Upper lobe of left lung (tissue), 6 donors: ENCODE data around the gene CCP110. TPM values are rescaled to one million over a fixed set of nuclear protein-coding genes. Genes with fewer than 3 reads are reported as not detected.

Source experiments
- ATAC-seq, 2 donors: fragments of 200-7000 bp; cut with Tn5 transposase; one replicate each; pipeline ENCODE4 v1.9.1; 2022; ENCODE audit warnings: mild to moderate bottlenecking in 2 of 2, moderate library complexity in 2 of 2; ENCODE audit not compliant: low FRiP score in 2 of 2
- DNase-seq, 2 donors: peaks; one replicate each; pipeline ENCODE4 v3.0.0-alpha.2; 2019 to 2020
- H3K27ac ChIP-seq, 4 donors: fragments of 200-600 bp; sonication (generic); one replicate each; pipeline ENCODE4 v1.5.1; 2016 to 2019
- H3K27me3 ChIP-seq, 4 donors: fragments of 200-600 bp; sonication (generic); one replicate each; pipeline ENCODE4 v1.5.1; 2017 to 2019
- H3K36me3 ChIP-seq, 4 donors: fragments of 200-600 bp; sonication (generic); one replicate each; pipeline ENCODE4 v1.5.1; 2016 to 2019
- H3K4me1 ChIP-seq, 4 donors: fragments of 200-600 bp; sonication (generic); one replicate each; pipeline ENCODE4 v1.5.1; 2018 to 2019
- H3K4me3 ChIP-seq, 4 donors: fragments of 200-600 bp; sonication (generic); one replicate each; pipeline ENCODE4 v1.5.1; 2017 to 2019; ENCODE audit warnings: mild to moderate bottlenecking in 2 of 4, moderate library complexity in 1 of 4
- H3K9me3 ChIP-seq, 4 donors: fragments of 200-600 bp; sonication (generic); one replicate each; pipeline ENCODE4 v1.5.1; 2018 to 2019
- EP300 ChIP-seq, 4 donors: sonication (generic); formaldehyde crosslinking; IDR thresholded peaks; one replicate each; pipeline ENCODE4 v1.5.1; 2017; ENCODE audit warnings: antibody characterized with exemption in 4 of 4, control low read depth in 2 of 4
- POLR2A ChIP-seq, 4 donors: fragments of 450-650 bp; IDR thresholded peaks; one replicate each; pipeline ENCODE4 v1.5.1; 2016 to 2017; ENCODE audit warnings: antibody characterized with exemption in 4 of 4, mild to moderate bottlenecking in 2 of 4
- POLR2AphosphoS5 ChIP-seq, 2 donors: sonication (generic); formaldehyde crosslinking; IDR thresholded peaks; one replicate each; pipeline ENCODE4 v1.5.1; 2017; ENCODE audit warnings: antibody characterized with exemption in 2 of 2
- WGBS, 2 donors: methylation state at CpG; one replicate each; pipeline ENCODE4 v1.1.5; 2017 to 2018; 5-methylcytosine and 5-hydroxymethylcytosine counted together
- total RNA-seq, 6 donors: library from RNA; depleted of rRNA in 4 of 6; stranded (reverse); fragments of >200 nt in 4 of 6; gene quantifications; one replicate each; pipeline versions ENCODE4 v1.1.0 to v1.2.1, GENCODE V29; 2016 to 2021
- TF ChIP-seq, protein P1 (sequence below), 6 experiments: fragments of 450-650 bp in 4 of 6; fragments of 200-600 bp in 2 of 6; sonication (generic) in 2 of 6; IDR thresholded peaks; one replicate each; pipeline ENCODE4 v1.5.1; 2016 to 2019; ENCODE audit warnings: antibody characterized with exemption in 6 of 6
- donor health status: DM: no; HTN: no; CAD: no; lungs with moderate emphysema.
- donor health status: DM: no; HTN: yes; CAD: no; lungs with severe emphysema.

The CCP110 gene
- total RNA-seq, 6 donors from 2014 or later: 9.1 to 55.3 (median 16.1) TPM

DNA sequence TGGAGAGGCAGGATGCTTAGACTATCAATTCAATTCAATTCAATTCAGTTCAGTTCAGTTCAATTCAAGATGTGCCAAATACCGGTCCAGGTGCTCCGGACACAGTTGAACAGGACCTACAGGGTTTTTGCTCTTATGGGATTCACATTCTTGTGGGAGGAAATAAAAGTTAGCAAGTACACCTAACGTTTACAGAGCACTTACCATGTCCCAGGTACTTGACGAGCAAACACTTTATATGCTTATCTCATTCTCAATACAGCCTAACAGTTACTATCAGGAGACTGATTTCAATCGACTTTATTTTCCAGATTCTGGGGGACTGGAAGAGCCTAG, 1.4 kb upstream of the CCP110 start:
- Histone ChIP-seq H3K36me3 (no peaks in the 10 kb centered on the region), H3K4me1 (peaks cover 41 to 71% (median 57%) of the 10 kb centered on the region in 4 donors), H3K27me3 (no peaks in the 10 kb centered on the region), H3K9me3 (no peaks in the 10 kb centered on the region), H3K4me3 (peak overlapping the region in 3 of 4 donors; percentile 80 to 98 (median 88)), H3K27ac (peak overlapping the region; percentile 90 to 97 (median 96))
- no peak for DNase-seq
- WGBS, 2 donors: 35 to 46% methylated on average over 5 of the region's 5 CpGs
- peak in 1 of 2 donors; percentile 73 for ATAC-seq
- TF ChIP-seq, protein P1, sequence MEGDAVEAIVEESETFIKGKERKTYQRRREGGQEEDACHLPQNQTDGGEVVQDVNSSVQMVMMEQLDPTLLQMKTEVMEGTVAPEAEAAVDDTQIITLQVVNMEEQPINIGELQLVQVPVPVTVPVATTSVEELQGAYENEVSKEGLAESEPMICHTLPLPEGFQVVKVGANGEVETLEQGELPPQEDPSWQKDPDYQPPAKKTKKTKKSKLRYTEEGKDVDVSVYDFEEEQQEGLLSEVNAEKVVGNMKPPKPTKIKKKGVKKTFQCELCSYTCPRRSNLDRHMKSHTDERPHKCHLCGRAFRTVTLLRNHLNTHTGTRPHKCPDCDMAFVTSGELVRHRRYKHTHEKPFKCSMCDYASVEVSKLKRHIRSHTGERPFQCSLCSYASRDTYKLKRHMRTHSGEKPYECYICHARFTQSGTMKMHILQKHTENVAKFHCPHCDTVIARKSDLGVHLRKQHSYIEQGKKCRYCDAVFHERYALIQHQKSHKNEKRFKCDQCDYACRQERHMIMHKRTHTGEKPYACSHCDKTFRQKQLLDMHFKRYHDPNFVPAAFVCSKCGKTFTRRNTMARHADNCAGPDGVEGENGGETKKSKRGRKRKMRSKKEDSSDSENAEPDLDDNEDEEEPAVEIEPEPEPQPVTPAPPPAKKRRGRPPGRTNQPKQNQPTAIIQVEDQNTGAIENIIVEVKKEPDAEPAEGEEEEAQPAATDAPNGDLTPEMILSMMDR (IDR thresholded peaks at IDR 0.05): no peak
- peak in 1 of 4 donors; percentile 12 for TF ChIP-seq EP300 (IDR thresholded peaks at IDR 0.05)

DNA sequence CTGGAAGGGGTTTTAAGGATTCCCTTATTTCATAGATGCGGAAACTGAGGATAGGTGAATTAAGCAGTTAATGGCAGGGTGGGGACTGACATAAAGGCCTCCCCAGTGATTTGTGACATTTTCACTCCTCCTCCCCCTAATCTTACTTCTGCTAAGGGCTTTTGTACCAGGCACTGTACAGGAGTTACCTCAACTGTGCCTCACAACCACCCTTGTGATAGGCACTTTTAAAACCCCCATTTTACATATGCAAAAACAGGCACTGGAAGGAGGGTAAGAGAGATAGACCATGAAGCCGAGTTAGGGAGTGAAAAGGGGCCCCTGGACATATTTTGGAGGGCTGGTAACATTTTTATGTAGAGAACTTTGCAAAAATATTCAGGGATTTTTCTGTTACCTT, 982 bp upstream of the CCP110 start:
- peak overlapping the region; percentile 90 to 97 (median 96) for H3K27ac ChIP-seq
- peaks cover 41 to 67% (median 54%) of the 10 kb centered on the region in 4 donors for H3K4me1 ChIP-seq
- no peak for DNase-seq
- no peaks in the 10 kb centered on the region for H3K36me3 ChIP-seq
- H3K9me3 ChIP-seq: no peaks in the 10 kb centered on the region
- no peak overlapping the region for H3K4me3 ChIP-seq
- no peak for TF ChIP-seq EP300 (IDR thresholded peaks at IDR 0.05)
- TF ChIP-seq, protein P1 (IDR thresholded peaks at IDR 0.05): no peak
- TF ChIP-seq POLR2AphosphoS5 (IDR thresholded peaks at IDR 0.05): no peak
- no peak for TF ChIP-seq POLR2A (IDR thresholded peaks at IDR 0.05)
- no peaks in the 10 kb centered on the region for H3K27me3 ChIP-seq
- WGBS, 2 donors: 63 to 82% methylated on average over 2 of the region's 2 CpGs
- ATAC-seq: no peak

DNA sequence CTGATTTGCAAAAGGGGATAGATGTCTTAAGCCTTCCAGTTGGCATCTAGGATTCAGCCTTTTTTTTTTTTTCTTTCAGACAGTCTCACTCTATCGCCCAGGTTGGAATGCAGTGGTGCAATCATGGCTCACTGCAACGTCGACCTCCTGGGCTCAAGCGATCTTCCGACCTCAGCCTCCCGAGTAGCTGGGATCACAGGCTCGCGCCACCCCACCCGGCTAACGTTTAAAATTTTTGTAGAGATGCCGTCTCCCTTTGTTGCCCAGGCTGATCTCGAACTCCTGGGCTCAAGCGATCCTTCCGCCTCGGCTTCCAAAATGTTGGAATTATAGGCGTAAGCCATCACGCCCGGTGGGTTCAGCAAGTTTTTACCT, 571 bp upstream of the CCP110 start:
- H3K27ac ChIP-seq: peak overlapping the region; percentile 90 to 97 (median 96)
- 63 to 72% methylated on average over 18 of the region's 18 CpGs for WGBS, 2 donors
- H3K27me3 ChIP-seq: no peaks in the 10 kb centered on the region
- no peaks in the 10 kb centered on the region for H3K9me3 ChIP-seq
- ATAC-seq: no peak
- peaks cover 0 to 2% (median 0%) of the 10 kb centered on the region in 4 donors for H3K36me3 ChIP-seq
- TF ChIP-seq EP300 (IDR thresholded peaks at IDR 0.05) (no peak), POLR2A (IDR thresholded peaks at IDR 0.05) (no peak), POLR2AphosphoS5 (IDR thresholded peaks at IDR 0.05) (no peak)
- TF ChIP-seq, protein P1 (IDR thresholded peaks at IDR 0.05): no peak
- DNase-seq: peak in 1 of 2 donors; percentile 10
- H3K4me3 ChIP-seq: peak overlapping the region in 2 of 4 donors; percentile 93 to 96
- peaks cover 41 to 63% (median 53%) of the 10 kb centered on the region in 4 donors for H3K4me1 ChIP-seq

DNA sequence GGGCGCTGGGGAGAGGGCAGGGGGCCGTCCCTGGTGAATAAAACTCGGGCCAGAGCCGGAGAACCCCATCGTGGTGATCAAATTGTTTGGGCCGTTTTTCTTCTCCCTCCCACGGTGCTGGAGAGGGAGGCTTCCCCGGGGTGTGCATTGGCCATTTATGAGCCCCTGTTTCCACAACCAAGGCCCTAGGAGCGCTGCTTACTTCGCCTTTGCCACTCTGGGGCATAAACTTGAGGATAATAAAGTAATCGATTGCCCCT, 544 bp downstream of the CCP110 start:
- Histone ChIP-seq H3K27me3 (no peaks in the 10 kb centered on the region), H3K4me3 (peak overlapping the region; percentile 75 to 96 (median 92)), H3K4me1 (peaks cover 36 to 52% (median 43%) of the 10 kb centered on the region in 4 donors), H3K27ac (peak overlapping the region; percentile 73 to 97 (median 92)), H3K36me3 (peaks cover 0 to 13% (median 7%) of the 10 kb centered on the region in 4 donors), H3K9me3 (no peaks in the 10 kb centered on the region)
- WGBS, 2 donors: 1 to 2% methylated on average over 9 to 11 of the region's 11 CpGs
- DNase-seq (no peak), ATAC-seq (peak in 1 of 2 donors; percentile 1)
- TF ChIP-seq, protein P1 (IDR thresholded peaks at IDR 0.05): no peak
- TF ChIP-seq POLR2A (IDR thresholded peaks at IDR 0.05) (no peak), EP300 (IDR thresholded peaks at IDR 0.05) (no peak), POLR2AphosphoS5 (IDR thresholded peaks at IDR 0.05) (no peak)

DNA sequence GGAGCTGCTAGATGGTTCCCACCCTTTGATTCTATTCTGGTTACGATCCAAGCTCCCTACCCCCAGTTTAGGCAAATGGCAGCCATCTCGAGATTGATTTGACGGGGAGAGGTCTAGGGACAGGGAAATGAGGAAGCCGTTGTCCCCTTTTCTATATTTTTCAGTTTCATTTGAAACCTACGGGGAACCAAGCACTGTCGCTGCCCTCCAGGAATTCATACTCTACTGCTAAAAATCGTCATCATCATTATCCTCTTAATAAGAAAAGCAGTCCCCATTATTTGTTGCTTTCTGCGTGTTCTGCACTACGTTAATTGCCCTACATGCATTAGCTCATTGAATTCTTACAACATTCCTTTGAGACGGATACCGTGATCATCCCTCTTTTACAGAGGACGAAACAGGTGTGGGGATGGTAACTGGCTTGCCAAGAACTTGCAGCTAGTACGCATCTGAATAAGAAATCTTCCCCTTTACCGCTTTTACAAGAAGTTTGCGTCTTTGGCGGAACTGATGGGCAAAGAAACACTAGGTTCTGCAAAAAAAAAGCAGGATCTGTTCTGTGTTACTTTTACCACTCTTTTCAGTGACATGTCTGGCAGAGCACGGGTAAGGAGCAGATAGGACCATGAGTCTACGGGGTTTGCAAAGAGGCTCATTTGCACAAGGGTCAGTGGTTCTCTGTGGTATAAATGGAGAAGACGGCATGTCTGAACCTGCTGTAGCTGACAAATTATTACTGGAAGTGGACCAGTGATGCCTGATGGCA, 1.1 kb downstream of the CCP110 start:
- Histone ChIP-seq H3K4me1 (peaks cover 32 to 47% (median 38%) of the 10 kb centered on the region in 4 donors), H3K27me3 (no peaks in the 10 kb centered on the region), H3K4me3 (peak overlapping the region; percentile 75 to 96 (median 92)), H3K27ac (peak overlapping the region; percentile 73 to 97 (median 92)), H3K9me3 (no peaks in the 10 kb centered on the region), H3K36me3 (peaks cover 0 to 15% (median 7%) of the 10 kb centered on the region in 4 donors)
- no peak for ATAC-seq
- DNase-seq: no peak
- TF ChIP-seq POLR2A (IDR thresholded peaks at IDR 0.05): no peak
- TF ChIP-seq, protein P1 (IDR thresholded peaks at IDR 0.05): no peak
- no peak for TF ChIP-seq EP300 (IDR thresholded peaks at IDR 0.05)
- TF ChIP-seq POLR2AphosphoS5 (IDR thresholded peaks at IDR 0.05): no peak
- 19 to 21% methylated on average over 19 of the region's 19 CpGs for WGBS, 2 donors
